A549 (cell line): ENCODE data around the gene DPPA5.

ENCODE experiments used
- CTCF ChIP-seq: fragments of >200 bp; sonication (Bioruptor Twin); formaldehyde crosslinking; IDR thresholded peaks from 3 replicates; pipeline ENCODE4 v1.5.1; 2016
- EHMT2 ChIP-seq: fragments of 200-600 bp; sonication (generic); IDR thresholded peaks from 2 replicates; pipeline ENCODE4 v1.6.1; 2016; ENCODE audit warnings: antibody characterized with exemption, low read depth, mild to moderate bottlenecking, moderate library complexity
- JUN ChIP-seq, 2 experiments: fragments of >200 bp; sonication (Bioruptor Twin); formaldehyde crosslinking; IDR thresholded peaks; 2 replicates in 1 of 2; 3 replicates in 1 of 2; pipeline ENCODE4 v1.6.1; 2016 to 2017
- MAFK ChIP-seq: fragments of 450-650 bp; IDR thresholded peaks from 2 replicates; pipeline ENCODE4 v1.6.1; 2014; ENCODE audit not compliant: partially characterized antibody
- NFE2L2 ChIP-seq: fragments of 150-350 bp; conservative IDR thresholded peaks from 2 replicates; pipeline ENCODE4 v1.6.1; 2014; ENCODE audit warnings: low read length
- POLR2A ChIP-seq: IDR thresholded peaks from 2 replicates; pipeline ENCODE4 v1.6.1; 2012; ENCODE audit warnings: mild to moderate bottlenecking, low read length
- RAD21 ChIP-seq, 2 experiments: fragments of >200 bp in 1 of 2; sonication (Bioruptor Twin) in 1 of 2; formaldehyde crosslinking in 1 of 2; IDR thresholded peaks in 1 of 2; conservative IDR thresholded peaks in 1 of 2; 2 replicates in 1 of 2; 3 replicates in 1 of 2; pipeline ENCODE4 v1.6.1; 2012 to 2018; ENCODE audit warnings: inconsistent platforms in 1 of 2
- RARB ChIP-seq: fragments of 250-450 bp; sonication (Bioruptor Pico); IDR thresholded peaks from 2 replicates; pipeline ENCODE4 v1.8.0; 2021; ENCODE audit warnings: mild to moderate bottlenecking, moderate library complexity
- RCOR1 ChIP-seq: fragments of 150-350 bp; IDR thresholded peaks from 2 replicates; pipeline ENCODE4 v1.6.1; 2014; ENCODE audit warnings: antibody characterized with exemption, low read length, low read depth
- SMC3 ChIP-seq: fragments of >200 bp; sonication (Bioruptor Twin); formaldehyde crosslinking; IDR thresholded peaks from 3 replicates; pipeline ENCODE4 v1.6.1; 2018; ENCODE audit warnings: inconsistent platforms
- TFCP2L1 ChIP-seq: fragments of 250-450 bp; sonication (Bioruptor Pico); IDR thresholded peaks from 2 replicates; pipeline ENCODE4 v1.5.0; 2021; ENCODE audit warnings: mild to moderate bottlenecking
- ZC3H11A ChIP-seq: fragments of 450-650 bp; IDR thresholded peaks from 2 replicates; pipeline ENCODE4 v1.6.1; 2014; ENCODE audit warnings: antibody characterized with exemption, mild to moderate bottlenecking
- ZFP36 ChIP-seq: fragments of 450-650 bp; IDR thresholded peaks from 2 replicates; pipeline ENCODE4 v1.6.1; 2014; ENCODE audit warnings: borderline replicate concordance; ENCODE audit not compliant: partially characterized antibody
- TF ChIP-seq, protein P1 (sequence below): IDR thresholded peaks from 2 replicates; pipeline ENCODE4 v1.6.1; 2012

- TF ChIP-seq TFCP2L1 (CRISPR knock-in tag) (no peak), SMC3 (no peak), ZFP36 (no peak), EHMT2 (no peak), CTCF (no peak), RARB (CRISPR knock-in tag) (no peak), RAD21 (conservative IDR thresholded peaks at IDR 0.05 in 1 of 2, IDR thresholded peaks at IDR 0.05 in 1 of 2) (no peak), RCOR1 (no peak), MAFK (no peak), ZC3H11A (no peak), JUN (IDR thresholded peaks at IDR 0.05) (no peak), POLR2A (no peak), NFE2L2 (no peak)
- TF ChIP-seq, protein P1, sequence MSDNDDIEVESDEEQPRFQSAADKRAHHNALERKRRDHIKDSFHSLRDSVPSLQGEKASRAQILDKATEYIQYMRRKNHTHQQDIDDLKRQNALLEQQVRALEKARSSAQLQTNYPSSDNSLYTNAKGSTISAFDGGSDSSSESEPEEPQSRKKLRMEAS, result no peak
Measured at GRCh38 chr6:73340048-73340447, 14.0 kb downstream of the DPPA5 start.
